ENCODE data around the gene SYMPK.

SYMPK gene

GRCh38 chr19:45889210-45889885 is 26.4 kb upstream of the SYMPK start:
- TF ChIP-seq CTCF (IDR thresholded peaks at IDR 0.05) = no peak

- TF ChIP-seq CTCF (IDR thresholded peaks at IDR 0.05) = no peak
Measured at GRCh38 chr19:45887200-45887710, 24.3 kb upstream of the SYMPK start.

GRCh38 chr19:45886427-45887199 is 23.7 kb upstream of the SYMPK start:
- TF ChIP-seq CTCF (IDR thresholded peaks at IDR 0.05) = no peak

GRCh38 chr19:45885556-45886426 is 22.8 kb upstream of the SYMPK start, which contains the start of gene IRF2BP1:
TSS of gene IRF2BP1 (minus strand) at chr19:45886141. CDS start at chr19:45885774, 367 bp downstream.
- no peak for TF ChIP-seq CTCF (IDR thresholded peaks at IDR 0.05)

- TF ChIP-seq CTCF (IDR thresholded peaks at IDR 0.05) = no peak
Measured at GRCh38 chr19:45884682-45885555, 22.0 kb upstream of the SYMPK start.

- no peak for TF ChIP-seq CTCF (IDR thresholded peaks at IDR 0.05)
Measured at GRCh38 chr19:45883881-45884681, 21.1 kb upstream of the SYMPK start.
